ENCODE results near the gene LOC101059915.

Gene LOC101059915

DNA sequence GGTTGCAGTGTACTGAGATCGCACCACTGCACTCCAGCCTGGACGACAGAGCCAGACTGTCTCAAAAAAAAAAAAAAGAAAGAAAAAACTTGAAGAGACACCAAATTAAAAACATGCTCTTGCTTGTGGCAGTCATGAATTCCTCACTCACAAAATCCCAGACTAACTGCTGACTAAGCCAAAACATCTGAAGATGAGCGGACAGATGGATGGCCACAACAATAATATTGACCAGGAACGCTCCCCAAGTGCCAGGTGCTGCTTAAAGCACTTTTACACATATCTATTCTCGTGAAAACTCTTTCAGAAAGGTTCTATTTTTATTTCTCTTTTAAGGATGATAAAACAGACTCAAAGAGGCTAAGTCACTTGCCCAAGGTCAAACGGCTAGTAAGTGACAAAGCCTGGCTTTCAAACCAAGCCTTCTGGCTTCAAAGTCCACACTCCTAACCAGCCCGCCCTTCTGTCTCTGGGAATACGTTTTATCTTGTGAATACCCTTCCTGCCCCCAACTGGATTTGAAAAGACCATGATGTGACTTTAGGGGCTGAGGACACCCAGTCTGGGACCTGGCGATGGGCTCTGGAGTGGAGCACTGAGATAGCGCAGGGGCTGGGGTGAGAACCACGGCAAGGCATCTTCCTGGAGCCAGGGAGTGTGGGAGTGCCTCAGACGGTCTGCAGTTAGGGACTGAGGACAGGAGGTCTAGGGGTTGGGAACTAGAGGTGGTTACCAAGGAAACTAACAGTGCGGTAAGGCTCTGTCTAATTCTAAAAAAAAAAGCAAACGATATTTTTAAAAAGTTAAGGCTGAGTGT lies 39.5 kb upstream of the LOC101059915 start:
- no peak overlapping the region for H3K4me3 ChIP-seq
- intact Hi-C loops (cut with DNase I) = no loop called here
- H3K4me1 ChIP-seq = peaks cover 0 to 17% (median 6%) of the 10 kb centered on the region in 9 donors
- H3K36me3 ChIP-seq = no peaks in the 10 kb centered on the region
- 85 to 90% methylated on average over 14 of the region's 14 CpGs for WGBS, 2 donors
- ATAC-seq = no peak
- H3K27me3 ChIP-seq = peaks cover 0 to 5% (median 0%) of the 10 kb centered on the region in 7 donors
- TF ChIP-seq, protein P1, sequence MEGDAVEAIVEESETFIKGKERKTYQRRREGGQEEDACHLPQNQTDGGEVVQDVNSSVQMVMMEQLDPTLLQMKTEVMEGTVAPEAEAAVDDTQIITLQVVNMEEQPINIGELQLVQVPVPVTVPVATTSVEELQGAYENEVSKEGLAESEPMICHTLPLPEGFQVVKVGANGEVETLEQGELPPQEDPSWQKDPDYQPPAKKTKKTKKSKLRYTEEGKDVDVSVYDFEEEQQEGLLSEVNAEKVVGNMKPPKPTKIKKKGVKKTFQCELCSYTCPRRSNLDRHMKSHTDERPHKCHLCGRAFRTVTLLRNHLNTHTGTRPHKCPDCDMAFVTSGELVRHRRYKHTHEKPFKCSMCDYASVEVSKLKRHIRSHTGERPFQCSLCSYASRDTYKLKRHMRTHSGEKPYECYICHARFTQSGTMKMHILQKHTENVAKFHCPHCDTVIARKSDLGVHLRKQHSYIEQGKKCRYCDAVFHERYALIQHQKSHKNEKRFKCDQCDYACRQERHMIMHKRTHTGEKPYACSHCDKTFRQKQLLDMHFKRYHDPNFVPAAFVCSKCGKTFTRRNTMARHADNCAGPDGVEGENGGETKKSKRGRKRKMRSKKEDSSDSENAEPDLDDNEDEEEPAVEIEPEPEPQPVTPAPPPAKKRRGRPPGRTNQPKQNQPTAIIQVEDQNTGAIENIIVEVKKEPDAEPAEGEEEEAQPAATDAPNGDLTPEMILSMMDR (IDR thresholded peaks at IDR 0.05) = no peak
- no peaks in the 10 kb centered on the region for H3K9me3 ChIP-seq
- no peak overlapping the region for H3K27ac ChIP-seq
- DNase-seq = no peak

DNA sequence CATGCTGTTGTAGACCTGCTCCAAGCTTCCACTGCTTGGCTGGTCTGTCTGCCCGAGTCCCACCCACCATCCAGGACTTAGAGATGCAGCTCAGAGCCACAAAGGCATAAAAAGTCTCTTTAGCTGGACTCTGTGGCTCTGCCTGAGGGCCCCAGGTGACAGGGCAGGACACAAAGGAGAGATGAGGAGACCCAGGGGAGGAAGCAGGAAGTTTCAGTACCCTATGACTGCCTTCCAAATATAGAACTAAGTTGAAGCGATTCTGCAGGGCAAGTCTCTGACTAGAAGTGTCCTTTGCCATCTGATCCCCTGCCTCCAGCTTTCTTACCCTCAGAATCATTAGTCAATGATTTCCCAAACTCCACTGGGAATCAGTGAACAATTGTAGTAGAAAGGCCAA lies 37.9 kb upstream of the LOC101059915 start:
- ATAC-seq = no peak
- 69% methylated on average over 2 of the region's 2 CpGs for WGBS, 2 donors

DNA sequence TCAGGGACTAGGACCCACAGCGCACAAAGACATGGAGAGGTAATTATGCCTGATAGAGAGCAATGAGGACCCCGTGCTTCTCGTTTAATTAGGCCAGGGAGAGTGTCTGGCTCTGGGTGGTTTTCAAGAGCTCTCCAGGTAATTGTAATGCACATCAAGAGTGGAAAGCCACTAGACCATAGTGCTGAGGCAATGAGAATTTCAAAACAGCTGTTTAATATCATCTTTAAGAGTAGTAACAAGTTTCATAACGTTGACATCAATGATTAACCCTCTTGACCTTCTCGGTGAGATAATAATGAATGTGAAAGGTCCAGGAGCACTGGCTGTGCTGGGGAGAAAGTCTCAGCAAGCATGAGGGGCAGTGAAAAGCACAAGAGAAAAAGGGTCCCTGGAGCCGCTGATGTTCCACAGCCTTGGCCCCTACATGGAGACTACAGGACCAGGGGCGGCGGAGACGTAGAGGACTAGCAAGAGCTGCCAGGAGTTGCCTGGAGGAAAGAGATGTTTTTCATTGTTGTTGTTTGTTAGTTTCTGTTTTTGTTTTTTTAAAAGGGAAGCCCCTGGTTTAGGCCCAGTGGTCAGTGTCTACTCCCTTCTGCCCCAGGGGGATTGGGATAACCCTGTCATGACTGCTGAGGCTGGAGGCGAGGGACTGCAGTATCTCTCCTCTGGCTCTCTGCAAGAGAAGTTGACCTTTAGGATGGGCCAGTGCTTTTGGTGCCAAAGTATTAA lies 34.3 kb upstream of the LOC101059915 start:
- Histone ChIP-seq H3K4me1 (peaks cover 0 to 12% (median 0%) of the 10 kb centered on the region in 9 donors), H3K36me3 (no peaks in the 10 kb centered on the region), H3K27ac (peak overlapping the region in 1 of 10 donors; percentile 48), H3K9me3 (no peaks in the 10 kb centered on the region), H3K27me3 (peaks cover 0 to 5% (median 0%) of the 10 kb centered on the region in 7 donors), H3K4me3 (no peak overlapping the region)
- DNase-seq (no peak), ATAC-seq (peak in 1 of 8 donors; percentile 41)
- TF ChIP-seq, protein P1 (IDR thresholded peaks at IDR 0.05) = no peak
- WGBS, 2 donors = 57 to 63% methylated on average over 10 of the region's 10 CpGs
- intact Hi-C loops (cut with DNase I) = no loop called here

More for the DNA sequence above, 37.9 kb upstream of the LOC101059915 start:
- Histone ChIP-seq H3K27ac (no peak overlapping the region), H3K4me3 (no peak overlapping the region), H3K4me1 (peaks cover 0 to 10% (median 0%) of the 10 kb centered on the region in 9 donors), H3K27me3 (peaks cover 0 to 5% (median 0%) of the 10 kb centered on the region in 7 donors), H3K9me3 (no peaks in the 10 kb centered on the region), H3K36me3 (no peaks in the 10 kb centered on the region)
- no peak for DNase-seq
- intact Hi-C loops (cut with DNase I) = no loop called here
- TF ChIP-seq, protein P1 (IDR thresholded peaks at IDR 0.05) = no peak

DNA sequence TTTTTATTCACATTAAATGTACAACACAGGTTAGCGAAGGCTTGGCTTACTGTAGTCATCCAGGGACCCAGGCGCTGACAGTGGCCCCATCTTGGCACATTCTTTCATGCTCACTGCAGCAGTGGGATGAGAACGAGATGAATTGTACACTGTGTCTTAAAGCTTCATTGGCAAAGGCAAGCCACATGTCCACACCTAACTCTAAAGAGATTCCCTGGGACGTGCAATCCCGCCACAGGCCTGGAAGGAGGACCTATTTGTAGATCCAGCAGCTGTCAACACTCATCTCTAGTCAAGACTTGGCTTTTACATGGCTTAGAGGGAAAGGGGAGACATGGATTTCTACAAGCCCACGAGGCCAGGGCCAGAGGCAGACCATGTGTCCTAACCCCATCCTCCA lies 33.0 kb upstream of the LOC101059915 start:
- H3K36me3 ChIP-seq = no peaks in the 10 kb centered on the region
- ATAC-seq (peak in 7 of 8 donors; percentile 34 to 91 (median 68)), DNase-seq (peak in 1 of 2 donors; percentile 21)
- H3K27ac ChIP-seq = peak overlapping the region in 1 of 10 donors; percentile 48
- whole genome bisulfite sequencing, 2 donors = 32 to 48% methylated on average over 6 of the region's 6 CpGs
- H3K4me3 ChIP-seq = no peak overlapping the region
- H3K9me3 ChIP-seq = no peaks in the 10 kb centered on the region
- peaks cover 0 to 12% (median 0%) of the 10 kb centered on the region in 9 donors for H3K4me1 ChIP-seq
- TF ChIP-seq, protein P1 (IDR thresholded peaks at IDR 0.05) = no peak
- intact Hi-C loops (cut with DNase I) = no loop called here
- H3K27me3 ChIP-seq = peaks cover 0 to 5% (median 0%) of the 10 kb centered on the region in 7 donors

Data from heart right ventricle (tissue), 16 donors.